Prostate gland (tissue), 2 donors: Measurements from ENCODE around the gene SUGCT. TPM values are rescaled to one million over a fixed set of nuclear protein-coding genes. Genes with fewer than 3 reads are reported as not detected.

ENCODE experiments used
- DNase-seq: peaks from one replicate; pipeline ENCODE4 v3.0.0-alpha.2; 2019; ENCODE audit warnings: low spot score
- H3K27ac ChIP-seq, 2 donors: fragments of 200-600 bp; sonication (generic); 2 replicates each; pipeline ENCODE4 v1.5.1; 2017 to 2019
- H3K27me3 ChIP-seq: fragments of 200-600 bp; sonication (generic); replicated peaks from 2 replicates; pipeline ENCODE4 v1.5.1; 2019; ENCODE audit not compliant: insufficient read depth
- H3K36me3 ChIP-seq, 2 donors: fragments of 200-600 bp; sonication (generic); 1 replicate in 1 of 2; 2 replicates in 1 of 2; pipeline versions ENCODE4 v1.5.1 to v1.8.1; 2017 to 2019
- H3K4me1 ChIP-seq: fragments of 200-600 bp; sonication (generic); replicated peaks from 2 replicates; pipeline ENCODE4 v1.5.1; 2019
- H3K4me3 ChIP-seq, 2 donors: fragments of 200-600 bp; sonication (generic); 2 replicates each; pipeline ENCODE4 v1.5.1; 2017 to 2019
- H3K9me3 ChIP-seq: fragments of 200-600 bp; sonication (generic); 2 replicates; pipeline ENCODE4 v1.5.1; 2017
- POLR2A ChIP-seq: fragments of 450-650 bp; IDR thresholded peaks from one replicate; pipeline ENCODE4 v1.6.1; 2016; ENCODE audit warnings: antibody characterized with exemption, mild to moderate bottlenecking
- POLR2AphosphoS5 ChIP-seq: sonication (generic); formaldehyde crosslinking; IDR thresholded peaks from one replicate; pipeline ENCODE4 v1.6.1; 2017; ENCODE audit warnings: antibody characterized with exemption
- WGBS: methylation state at CpG from one replicate; pipeline ENCODE4 v1.1.5; 2018; 5-methylcytosine and 5-hydroxymethylcytosine counted together
- intact Hi-C: fragments of 100-400 bp; cut with DNase I; formaldehyde crosslinking; loops from one replicate; pipeline ENCODE4 v1.14.2; 2022
- total RNA-seq, 2 donors: library from RNA; depleted of rRNA; stranded (reverse); fragments of >200 nt; gene quantifications; one replicate each; pipeline ENCODE4 v1.1.0, GENCODE V29; 2016
- TF ChIP-seq, protein P1 (sequence below), 4 experiments: fragments of 200-600 bp in 2 of 4; fragments of 450-650 bp in 2 of 4; sonication (generic) in 2 of 4; IDR thresholded peaks; 1 replicate in 3 of 4; 2 replicates in 1 of 4; pipeline ENCODE4 v1.5.1; 2016 to 2019; ENCODE audit warnings: antibody characterized with exemption in 4 of 4, mild to moderate bottlenecking in 2 of 4, moderate library complexity in 2 of 4

Gene SUGCT
- total RNA-seq, 2 donors from 2014 or later, result 2.2 to 3.2 TPM

DNA sequence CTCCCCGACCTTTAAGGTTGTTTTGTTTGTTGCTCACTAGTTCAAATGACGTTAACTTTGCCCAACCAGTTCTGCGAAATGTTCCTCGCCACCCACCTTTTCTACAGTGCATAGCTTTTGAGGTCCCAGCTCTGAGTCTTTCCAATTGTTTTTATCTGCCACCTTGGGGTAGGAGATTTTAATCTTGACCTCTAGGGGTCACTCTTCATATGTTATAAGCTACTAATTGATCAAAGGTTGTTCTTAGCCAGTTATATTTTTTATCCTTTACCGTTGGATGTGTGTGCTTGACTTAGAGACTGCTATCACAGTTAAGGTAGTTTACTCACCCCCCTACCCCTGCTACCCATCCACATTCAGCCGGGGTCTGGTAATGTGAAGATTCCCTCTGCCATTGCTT lies 372.4 kb downstream of the SUGCT start:
- no peaks in the 10 kb centered on the region for H3K27me3 ChIP-seq
- intact Hi-C loops, result no loop called here
- H3K36me3 ChIP-seq, result no peaks in the 10 kb centered on the region
- TF ChIP-seq POLR2A (no peak), POLR2AphosphoS5 (no peak)
- TF ChIP-seq, protein P1, sequence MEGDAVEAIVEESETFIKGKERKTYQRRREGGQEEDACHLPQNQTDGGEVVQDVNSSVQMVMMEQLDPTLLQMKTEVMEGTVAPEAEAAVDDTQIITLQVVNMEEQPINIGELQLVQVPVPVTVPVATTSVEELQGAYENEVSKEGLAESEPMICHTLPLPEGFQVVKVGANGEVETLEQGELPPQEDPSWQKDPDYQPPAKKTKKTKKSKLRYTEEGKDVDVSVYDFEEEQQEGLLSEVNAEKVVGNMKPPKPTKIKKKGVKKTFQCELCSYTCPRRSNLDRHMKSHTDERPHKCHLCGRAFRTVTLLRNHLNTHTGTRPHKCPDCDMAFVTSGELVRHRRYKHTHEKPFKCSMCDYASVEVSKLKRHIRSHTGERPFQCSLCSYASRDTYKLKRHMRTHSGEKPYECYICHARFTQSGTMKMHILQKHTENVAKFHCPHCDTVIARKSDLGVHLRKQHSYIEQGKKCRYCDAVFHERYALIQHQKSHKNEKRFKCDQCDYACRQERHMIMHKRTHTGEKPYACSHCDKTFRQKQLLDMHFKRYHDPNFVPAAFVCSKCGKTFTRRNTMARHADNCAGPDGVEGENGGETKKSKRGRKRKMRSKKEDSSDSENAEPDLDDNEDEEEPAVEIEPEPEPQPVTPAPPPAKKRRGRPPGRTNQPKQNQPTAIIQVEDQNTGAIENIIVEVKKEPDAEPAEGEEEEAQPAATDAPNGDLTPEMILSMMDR (IDR thresholded peaks at IDR 0.05), result no peak
- no peak overlapping the region for H3K4me3 ChIP-seq
- no peak overlapping the region for H3K27ac ChIP-seq
- no peaks in the 10 kb centered on the region for H3K4me1 ChIP-seq
- DNase-seq, result no peak
- 80% methylated on average over 6 of the region's 6 CpGs for WGBS
- H3K9me3 ChIP-seq, result no peaks in the 10 kb centered on the region

DNA sequence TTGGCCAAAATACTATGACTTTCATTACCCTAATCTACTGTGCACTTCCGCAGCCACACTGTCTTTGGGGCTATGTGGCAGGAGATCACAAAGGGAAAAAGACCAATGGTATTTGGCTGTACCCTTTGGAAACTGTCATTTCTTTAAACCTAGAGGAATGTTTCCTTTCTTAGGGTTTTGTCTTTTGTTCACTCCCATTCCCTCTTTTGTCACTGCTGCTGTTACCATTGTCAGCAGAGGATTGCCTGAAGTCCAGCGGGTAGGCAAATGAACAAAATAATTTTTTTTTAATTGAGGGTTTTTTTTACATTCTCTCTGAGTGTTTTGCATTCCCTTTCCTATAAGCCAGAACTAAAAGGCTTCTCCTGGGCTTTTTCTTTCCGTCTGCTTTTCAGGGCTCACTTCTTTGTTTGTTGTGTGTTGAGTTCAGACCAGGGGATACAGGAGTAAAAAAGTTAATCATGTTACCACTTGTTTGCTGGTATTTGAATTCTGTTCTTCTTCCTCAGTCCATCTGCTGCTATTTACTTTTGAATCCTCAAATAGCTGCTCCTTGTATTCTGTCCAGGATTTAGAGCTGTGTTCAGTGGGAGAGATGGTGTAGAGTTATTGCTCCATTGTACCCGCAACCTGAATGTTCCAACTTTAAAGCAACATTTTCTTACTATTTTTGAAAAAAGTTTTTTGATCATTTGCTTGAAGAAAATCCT lies 374.6 kb downstream of the SUGCT start:
- WGBS, result 50% methylated on average over 4 of the region's 4 CpGs
- no peak for DNase-seq
- TF ChIP-seq POLR2AphosphoS5, result no peak
- Histone ChIP-seq H3K27ac (no peak overlapping the region), H3K9me3 (no peaks in the 10 kb centered on the region), H3K27me3 (no peaks in the 10 kb centered on the region), H3K4me3 (no peak overlapping the region), H3K4me1 (no peaks in the 10 kb centered on the region), H3K36me3 (no peaks in the 10 kb centered on the region)
- intact Hi-C loops, result no loop called here

DNA sequence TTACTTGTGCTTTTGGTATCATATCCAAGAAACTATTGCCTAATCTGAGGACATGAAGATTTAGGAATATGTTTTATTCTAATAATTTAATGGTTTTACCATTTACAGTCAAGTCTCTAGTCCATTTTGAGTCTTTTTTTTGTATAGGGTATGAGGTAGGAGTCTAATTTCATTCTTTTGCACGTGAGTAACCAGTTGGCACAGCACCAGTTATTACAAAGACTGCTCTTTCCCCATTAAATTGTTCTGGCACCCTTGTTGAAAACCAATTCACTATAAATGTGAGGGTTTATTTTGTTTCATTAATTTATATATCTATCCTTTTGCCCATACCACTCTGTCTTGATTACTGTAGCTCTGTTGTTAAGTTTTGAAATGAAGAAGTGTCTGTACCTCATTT lies 381.6 kb downstream of the SUGCT start:
- intact Hi-C loops, result no loop called here
- WGBS, result 18% methylated on average over 1 of the region's 1 CpG
- no peaks in the 10 kb centered on the region for H3K36me3 ChIP-seq
- TF ChIP-seq POLR2AphosphoS5 (no peak), POLR2A (no peak)
- TF ChIP-seq, protein P1 (IDR thresholded peaks at IDR 0.05), result no peak
- no peak overlapping the region for H3K27ac ChIP-seq
- H3K27me3 ChIP-seq, result no peaks in the 10 kb centered on the region
- H3K4me3 ChIP-seq, result no peak overlapping the region
- no peaks in the 10 kb centered on the region for H3K4me1 ChIP-seq
- no peak for DNase-seq
- no peaks in the 10 kb centered on the region for H3K9me3 ChIP-seq

DNA sequence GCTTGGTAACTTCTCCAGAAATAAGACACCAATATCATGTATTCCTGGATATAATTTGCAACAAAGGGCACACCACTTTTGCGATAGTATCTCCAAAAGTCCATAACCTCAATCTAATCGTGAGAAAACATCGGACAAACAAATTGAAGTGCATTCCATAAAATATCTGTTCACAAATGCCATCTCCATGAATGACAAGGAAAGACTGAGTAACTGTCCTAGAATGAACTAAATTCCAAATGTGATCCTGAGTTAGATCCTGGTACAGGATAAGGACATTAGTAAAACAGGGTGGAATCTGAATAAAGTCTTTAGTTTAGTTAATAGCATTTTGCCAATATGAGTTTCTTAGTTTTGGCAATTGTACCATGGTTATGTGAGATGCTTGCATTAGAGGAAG lies 384.2 kb downstream of the SUGCT start:
- no peak for TF ChIP-seq POLR2AphosphoS5
- no peak for TF ChIP-seq POLR2A
- TF ChIP-seq, protein P1 (IDR thresholded peaks at IDR 0.05), result no peak
- DNase-seq, result no peak
- intact Hi-C loops, result no loop called here
- Histone ChIP-seq H3K4me1 (no peaks in the 10 kb centered on the region), H3K9me3 (no peaks in the 10 kb centered on the region), H3K27ac (no peak overlapping the region), H3K4me3 (no peak overlapping the region), H3K36me3 (no peaks in the 10 kb centered on the region), H3K27me3 (no peaks in the 10 kb centered on the region)
- 92% methylated on average over 3 of the region's 3 CpGs for WGBS

DNA sequence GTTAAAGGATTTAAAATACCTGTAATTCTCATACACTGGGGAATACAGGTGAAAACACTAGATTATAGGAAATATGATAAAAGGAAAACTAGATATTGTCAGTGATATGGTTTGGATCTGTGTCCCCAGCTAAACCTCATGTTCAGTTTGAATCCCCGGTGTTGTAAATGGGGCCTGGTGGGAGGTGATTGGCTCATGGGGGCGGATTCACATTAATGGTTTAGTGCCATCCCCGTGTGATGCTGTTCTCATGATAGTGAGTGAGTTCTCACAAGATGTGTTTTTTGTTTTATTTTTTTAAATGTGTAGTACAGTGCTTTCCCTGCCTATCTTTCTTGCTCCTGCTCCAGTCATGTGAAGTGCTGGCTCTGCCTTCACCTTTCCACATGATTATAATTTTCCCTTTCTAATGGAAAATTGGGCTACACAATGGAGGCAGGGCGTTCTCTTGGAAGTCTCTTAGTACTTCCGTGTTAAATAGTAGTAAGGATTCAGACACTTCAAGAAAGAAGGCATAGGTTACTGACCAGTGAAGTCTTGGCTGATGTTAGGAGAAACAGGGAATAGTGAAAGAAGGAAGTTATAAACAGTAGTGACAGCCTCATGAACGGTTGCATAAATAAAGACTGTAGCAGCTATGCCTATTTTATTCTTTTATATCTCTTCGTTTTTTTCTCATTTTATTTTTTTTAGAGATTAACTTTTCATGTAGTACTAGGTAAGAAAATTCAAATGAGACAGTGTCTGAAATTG lies 386.4 kb downstream of the SUGCT start:
- Histone ChIP-seq H3K27ac (no peak overlapping the region), H3K27me3 (no peaks in the 10 kb centered on the region), H3K9me3 (no peaks in the 10 kb centered on the region), H3K4me3 (no peak overlapping the region), H3K36me3 (no peaks in the 10 kb centered on the region), H3K4me1 (no peaks in the 10 kb centered on the region)
- WGBS, result 73% methylated on average over 7 of the region's 7 CpGs
- TF ChIP-seq, protein P1 (IDR thresholded peaks at IDR 0.05), result no peak
- no peak for TF ChIP-seq POLR2AphosphoS5
- no peak for TF ChIP-seq POLR2A
- DNase-seq, result no peak
- intact Hi-C loops, result no loop called here
